Measurements from ENCODE around the gene CAD. TPM values are rescaled to one million over a fixed set of nuclear protein-coding genes. Genes with fewer than 3 reads are reported as not detected.
"Not testable (repeated sequence)": the region's sequence is repeated elsewhere in the genome, so short reads cannot be mapped to it uniquely, and the experiment has no call there.

Gene CAD
- total RNA-seq, 1 donor from 2014 or later = 7.7 TPM

- Histone ChIP-seq H3K27me3 (ENCODE audit: low read depth) (peaks cover 98% of the 10 kb centered on the region), H3K27ac (replicated peaks) (no peak overlapping the region), H3K9me3 (replicated peaks) (no peaks in the 10 kb centered on the region), H3K4me3 (peak overlapping the region; percentile 78), H3K4me1 (peaks cover 44% of the 10 kb centered on the region), H3K36me3 (no peaks in the 10 kb centered on the region)
- DNase-seq = no peak
- intact Hi-C loops (cut with micrococcal nuclease) = no loop called here
- TF ChIP-seq CTCF (IDR thresholded peaks at IDR 0.05; ENCODE audit: borderline replicate concordance) = no peak
These were observed 46.4 kb downstream of the CAD start for GRCh38 chr2:27263287-27264252.

GRCh38 chr2:27264253-27264752 is 47.1 kb downstream of the CAD start:
- Histone ChIP-seq H3K4me3 (peak overlapping the region; percentile 78), H3K27ac (replicated peaks) (peak overlapping the region; percentile 68), H3K36me3 (no peaks in the 10 kb centered on the region), H3K27me3 (ENCODE audit: low read depth) (peaks cover 93% of the 10 kb centered on the region), H3K9me3 (replicated peaks) (no peaks in the 10 kb centered on the region), H3K4me1 (peaks cover 48% of the 10 kb centered on the region)
- no peak for TF ChIP-seq CTCF (IDR thresholded peaks at IDR 0.05; ENCODE audit: borderline replicate concordance)
- no peak for DNase-seq
- intact Hi-C loops (cut with micrococcal nuclease) = no loop called here

- Histone ChIP-seq H3K36me3 (no peaks in the 10 kb centered on the region), H3K27ac (replicated peaks) (peak overlapping the region; percentile 68), H3K27me3 (ENCODE audit: low read depth) (peaks cover 87% of the 10 kb centered on the region), H3K4me1 (peaks cover 48% of the 10 kb centered on the region), H3K4me3 (peak overlapping the region; percentile 78), H3K9me3 (replicated peaks) (no peaks in the 10 kb centered on the region)
- DNase-seq = peak; percentile 66
- TF ChIP-seq CTCF (IDR thresholded peaks at IDR 0.05; ENCODE audit: borderline replicate concordance) = peak; percentile 60
- intact Hi-C loops (cut with micrococcal nuclease) = no loop called here
These were observed 47.8 kb downstream of the CAD start for GRCh38 chr2:27264753-27265535.

GRCh38 chr2:27265536-27265870 is 48.3 kb downstream of the CAD start:
- peaks cover 81% of the 10 kb centered on the region for H3K27me3 ChIP-seq (ENCODE audit: low read depth)
- intact Hi-C loops (cut with micrococcal nuclease) = no loop called here
- H3K9me3 ChIP-seq (replicated peaks) = no peaks in the 10 kb centered on the region
- no peak for TF ChIP-seq CTCF (IDR thresholded peaks at IDR 0.05; ENCODE audit: borderline replicate concordance)
- DNase-seq = no peak
- H3K27ac ChIP-seq (replicated peaks) = peak overlapping the region; percentile 68
- no peaks in the 10 kb centered on the region for H3K36me3 ChIP-seq
- H3K4me1 ChIP-seq = peaks cover 51% of the 10 kb centered on the region
- peak overlapping the region; percentile 78 for H3K4me3 ChIP-seq

- H3K36me3 ChIP-seq; intact Hi-C loops (cut with micrococcal nuclease); H3K4me3 ChIP-seq; H3K9me3 ChIP-seq (replicated peaks); H3K27ac ChIP-seq (replicated peaks); DNase-seq: not testable (repeated sequence)
- Histone ChIP-seq H3K4me1 (peaks cover 59% of the 10 kb centered on the region), H3K27me3 (ENCODE audit: low read depth) (peaks cover 53% of the 10 kb centered on the region)
These were observed 51.1 kb downstream of the CAD start for GRCh38 chr2:27268296-27268695.

All from left ventricle myocardium inferior (tissue), 1 donor.